ENCODE data around the gene NR2E1.

- no peak for TF ChIP-seq POLR2AphosphoS5 (IDR thresholded peaks at IDR 0.05; ENCODE audit: low read depth, low read length)
- TF ChIP-seq POLR2A (IDR thresholded peaks at IDR 0.05; ENCODE audit: low read depth, low read length): no peak
- no peak for TF ChIP-seq TAF1 (IDR thresholded peaks at IDR 0.05; ENCODE audit: low read depth, low read length)
- no peak for TF ChIP-seq SPI1 (IDR thresholded peaks at IDR 0.05; ENCODE audit: low read depth, low read length)
- no peak for TF ChIP-seq PAX5 (IDR thresholded peaks at IDR 0.05; ENCODE audit: insufficient read depth, low read length, severe bottlenecking)
- no peak for TF ChIP-seq POU2F2 (IDR thresholded peaks at IDR 0.05; ENCODE audit: low read depth, low read length)
These were observed 9.5 kb upstream of the NR2E1 start for GRCh38 chr6:108156180-108156937.

Data from GM12891 (cell line).